Fibroblast of villous mesenchyme (primary cell): ENCODE data around the gene TMPRSS11E. TPM values are rescaled to one million over a fixed set of nuclear protein-coding genes. Genes with fewer than 3 reads are reported as not detected.

Experiments used
- DNase-seq: peaks from one replicate; pipeline ENCODE4 v3.0.0-alpha.2; 2010; ENCODE audit warnings: low read depth
- H3K4me3 ChIP-seq: 2 replicates; pipeline ENCODE4 v1.5.1; 2011; ENCODE audit warnings: low read depth, mild to moderate bottlenecking, low read length
- total RNA-seq: library from RNA; depleted of rRNA; stranded (reverse); fragments of >200 nt; gene quantifications from 2 replicates; pipeline ENCODE4 v1.2.3, GENCODE V29; 2012
- TF ChIP-seq, protein P1 (sequence below): IDR thresholded peaks from 2 replicates; pipeline ENCODE4 v1.5.1; 2012; ENCODE audit warnings: low read depth, mild to moderate bottlenecking, low read length; ENCODE audit not compliant: insufficient read depth

The TMPRSS11E gene
- total RNA-seq, 1 donor: not detected

DNA sequence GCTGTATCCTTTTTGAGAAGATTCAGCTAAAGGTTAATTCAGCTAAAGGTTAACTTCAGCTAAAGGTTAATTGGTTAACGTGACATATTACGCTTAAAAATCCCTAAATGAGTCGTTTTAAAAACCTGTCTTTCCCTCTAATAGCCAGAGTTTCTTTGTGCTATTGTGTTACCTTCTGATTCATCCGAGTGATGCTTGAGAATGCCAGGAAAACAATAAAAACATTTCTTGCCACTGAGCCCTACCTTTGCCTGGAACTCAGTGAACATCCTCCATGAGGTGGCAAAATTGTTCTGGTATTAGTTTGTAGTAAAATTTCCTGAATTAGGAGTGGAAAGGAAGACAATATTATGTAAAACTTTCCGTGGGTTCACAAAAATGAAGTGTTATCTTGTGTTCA, 13.7 kb upstream of the TMPRSS11E start:
- H3K4me3 ChIP-seq: no peak overlapping the region
- DNase-seq: no peak
- TF ChIP-seq, protein P1, sequence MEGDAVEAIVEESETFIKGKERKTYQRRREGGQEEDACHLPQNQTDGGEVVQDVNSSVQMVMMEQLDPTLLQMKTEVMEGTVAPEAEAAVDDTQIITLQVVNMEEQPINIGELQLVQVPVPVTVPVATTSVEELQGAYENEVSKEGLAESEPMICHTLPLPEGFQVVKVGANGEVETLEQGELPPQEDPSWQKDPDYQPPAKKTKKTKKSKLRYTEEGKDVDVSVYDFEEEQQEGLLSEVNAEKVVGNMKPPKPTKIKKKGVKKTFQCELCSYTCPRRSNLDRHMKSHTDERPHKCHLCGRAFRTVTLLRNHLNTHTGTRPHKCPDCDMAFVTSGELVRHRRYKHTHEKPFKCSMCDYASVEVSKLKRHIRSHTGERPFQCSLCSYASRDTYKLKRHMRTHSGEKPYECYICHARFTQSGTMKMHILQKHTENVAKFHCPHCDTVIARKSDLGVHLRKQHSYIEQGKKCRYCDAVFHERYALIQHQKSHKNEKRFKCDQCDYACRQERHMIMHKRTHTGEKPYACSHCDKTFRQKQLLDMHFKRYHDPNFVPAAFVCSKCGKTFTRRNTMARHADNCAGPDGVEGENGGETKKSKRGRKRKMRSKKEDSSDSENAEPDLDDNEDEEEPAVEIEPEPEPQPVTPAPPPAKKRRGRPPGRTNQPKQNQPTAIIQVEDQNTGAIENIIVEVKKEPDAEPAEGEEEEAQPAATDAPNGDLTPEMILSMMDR: no peak

DNA sequence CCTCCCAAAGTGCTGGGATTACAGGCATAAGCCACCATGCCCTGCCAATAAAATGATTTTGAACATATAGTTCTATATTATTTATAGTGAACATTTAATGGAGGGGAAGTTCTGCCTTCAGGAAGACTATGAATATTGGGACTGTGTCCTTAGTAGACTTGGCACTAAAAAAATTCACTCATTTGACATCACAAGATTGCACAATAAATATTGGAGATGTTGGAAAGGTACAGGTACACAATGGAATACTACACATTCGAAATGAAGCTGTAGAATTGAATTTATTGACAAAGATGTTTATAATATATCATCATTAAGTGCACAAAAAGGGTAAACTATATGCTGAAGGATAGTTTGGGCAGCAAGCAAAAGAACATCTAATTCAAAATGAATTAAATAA, 13.0 kb upstream of the TMPRSS11E start:
- no peak for DNase-seq
- H3K4me3 ChIP-seq: no peak overlapping the region
- TF ChIP-seq, protein P1: no peak

DNA sequence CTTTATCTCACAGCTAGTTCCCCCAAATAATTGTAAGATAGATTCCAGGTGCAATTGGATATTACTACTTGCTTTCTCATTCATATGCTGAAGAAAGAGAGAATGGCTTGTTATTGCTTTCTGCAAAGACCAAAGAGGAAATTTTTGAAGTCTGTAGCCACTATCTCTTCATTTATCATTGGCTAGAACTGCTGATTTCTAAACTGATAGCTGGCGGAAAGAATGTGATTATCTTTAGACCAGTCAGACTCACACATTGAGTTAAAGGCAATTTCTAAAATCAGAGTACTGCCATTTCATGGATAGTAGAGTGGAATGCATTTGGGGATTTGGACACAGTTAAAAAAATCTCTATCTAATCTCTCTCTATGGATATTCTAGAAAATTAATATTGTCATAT, 12.4 kb upstream of the TMPRSS11E start:
- DNase-seq: no peak
- H3K4me3 ChIP-seq: no peak overlapping the region
- TF ChIP-seq, protein P1: no peak

DNA sequence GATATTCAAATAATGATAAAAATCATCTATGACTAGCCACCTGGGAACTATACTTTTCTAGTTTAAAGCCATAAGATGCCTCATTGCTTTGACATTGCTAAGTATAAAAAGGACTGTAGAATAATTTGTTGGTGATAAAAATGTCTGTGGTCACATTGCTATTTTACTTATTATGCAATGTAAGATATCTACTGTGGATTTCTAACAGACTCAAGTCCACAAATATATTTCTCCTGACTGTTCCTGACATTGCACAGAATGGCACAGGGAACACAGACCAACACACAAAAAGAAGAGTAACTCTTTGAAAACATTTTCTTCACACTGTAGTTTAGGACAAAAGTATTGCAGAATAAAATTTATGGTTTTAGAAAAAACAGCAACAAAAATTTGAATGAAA, 2.2 kb upstream of the TMPRSS11E start:
- peak; percentile 41 for DNase-seq

DNA sequence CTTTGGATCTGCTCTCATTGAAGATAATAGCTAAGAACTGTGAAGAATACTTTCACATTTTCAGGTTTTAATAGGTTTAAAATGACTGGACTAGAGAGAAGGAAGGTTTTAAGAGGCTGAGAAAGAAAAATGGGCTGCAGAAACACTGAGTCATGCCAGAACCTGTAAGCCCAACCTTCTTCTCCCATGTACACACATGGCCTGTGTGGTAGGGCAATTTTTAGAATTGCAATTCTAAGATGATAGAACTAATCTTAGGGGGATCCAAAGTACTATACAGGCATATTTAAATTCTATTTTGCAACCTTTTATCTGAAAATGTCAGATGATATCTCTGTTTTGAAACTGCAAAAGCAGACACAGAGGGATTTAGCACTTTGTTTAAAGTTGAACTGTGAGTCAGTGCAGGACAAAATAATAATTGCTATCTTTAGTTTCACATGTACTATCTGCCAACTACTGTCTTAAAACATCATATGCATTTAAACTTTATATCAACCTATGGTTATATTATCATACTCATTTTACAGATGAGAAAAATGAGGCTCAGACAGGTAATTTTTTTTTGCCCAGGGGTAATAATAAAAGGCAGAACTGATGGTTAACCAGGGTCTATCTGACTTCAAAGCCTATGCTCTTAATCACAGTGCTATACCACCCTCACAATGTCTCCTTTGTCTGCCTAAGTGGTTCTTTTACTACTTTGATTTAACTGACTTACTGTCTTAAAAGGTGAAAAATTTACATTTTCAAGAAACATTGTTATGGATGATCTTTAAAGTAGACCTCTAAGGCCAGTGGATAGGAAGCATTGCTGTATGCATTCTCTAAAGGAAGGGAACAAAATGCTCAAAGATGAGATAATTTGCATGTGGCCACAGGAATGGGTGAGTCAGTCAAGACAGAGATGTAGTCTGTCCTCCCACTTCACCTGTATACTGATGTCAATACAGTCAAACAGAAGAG, 4.3 kb downstream of the TMPRSS11E start:
- peak; percentile 55 for DNase-seq
- H3K4me3 ChIP-seq: no peak overlapping the region
- TF ChIP-seq, protein P1: no peak

More for the DNA sequence above, 2.2 kb upstream of the TMPRSS11E start:
- no peak overlapping the region for H3K4me3 ChIP-seq
- TF ChIP-seq, protein P1: no peak

DNA sequence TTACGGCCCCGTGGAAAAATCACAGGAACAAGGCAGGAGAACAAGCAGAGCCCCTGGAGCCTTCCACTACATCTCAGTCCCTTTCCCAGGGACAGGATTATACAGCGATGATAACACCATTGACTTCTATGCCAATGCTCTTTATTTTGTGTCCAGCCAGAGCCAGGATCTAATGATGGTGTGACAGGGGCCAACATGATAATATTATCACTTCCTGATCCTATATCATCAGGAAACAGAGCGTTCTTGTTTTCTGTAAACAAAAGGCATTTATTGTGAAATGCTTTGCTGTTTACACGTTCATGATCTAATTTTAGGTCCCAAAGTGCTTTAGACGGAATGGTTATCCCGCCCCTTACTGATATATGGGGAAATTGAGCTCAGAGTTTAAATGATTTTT, 12.8 kb downstream of the TMPRSS11E start:
- H3K4me3 ChIP-seq: no peak overlapping the region
- no peak for DNase-seq
- TF ChIP-seq, protein P1: no peak
